HepG2 (cell line): Measurements from ENCODE around the gene ELAC2.

Experiments
- FOXM1 ChIP-seq: sonication (generic); formaldehyde crosslinking; IDR thresholded peaks from 2 replicates; pipeline ENCODE4 v1.5.0; 2020; ENCODE audit warnings: missing genetic modification reagents
- HNF4A ChIP-seq: sonication (generic); formaldehyde crosslinking; IDR thresholded peaks from 2 replicates; pipeline ENCODE4 v1.4.0; 2020; ENCODE audit warnings: missing genetic modification reagents
- MTA3 ChIP-seq: sonication (generic); formaldehyde crosslinking; IDR thresholded peaks from 2 replicates; pipeline ENCODE4 v1.4.0; 2020; ENCODE audit warnings: missing genetic modification reagents
- TAF1 ChIP-seq: sonication (generic); formaldehyde crosslinking; IDR thresholded peaks from 2 replicates; pipeline ENCODE4 v1.4.0; 2020; ENCODE audit warnings: missing genetic modification reagents
- TF ChIP-seq, protein P1 (sequence below): IDR thresholded peaks from 2 replicates; pipeline ENCODE4 v1.6.1; 2012; ENCODE audit warnings: inconsistent platforms
- TF ChIP-seq, protein P2 (sequence below): sonication (generic); formaldehyde crosslinking; conservative IDR thresholded peaks from 2 replicates; pipeline ENCODE4 v1.8.1; 2023; ENCODE audit warnings: missing genetic modification reagents

DNA sequence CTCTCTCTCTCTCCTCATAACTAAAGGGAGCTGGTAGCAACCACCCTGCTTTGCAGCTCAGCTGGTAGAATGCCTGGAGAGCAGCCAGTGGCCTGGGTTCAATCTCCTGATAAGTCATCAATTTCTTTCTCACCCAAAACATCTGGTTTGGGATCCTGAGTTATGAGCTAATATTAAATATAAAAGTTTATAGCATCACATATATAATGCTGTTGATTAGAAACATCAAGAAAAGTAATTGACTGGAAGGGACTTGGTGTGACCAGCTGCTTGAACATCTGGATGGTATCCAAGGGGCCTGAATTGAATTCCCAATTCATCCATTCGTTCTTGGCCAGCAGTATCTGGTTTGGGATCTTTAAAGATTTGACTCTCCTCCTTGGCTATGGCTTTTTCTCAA is 12.2 kb upstream of the ELAC2 start:
- TF ChIP-seq, protein P1, sequence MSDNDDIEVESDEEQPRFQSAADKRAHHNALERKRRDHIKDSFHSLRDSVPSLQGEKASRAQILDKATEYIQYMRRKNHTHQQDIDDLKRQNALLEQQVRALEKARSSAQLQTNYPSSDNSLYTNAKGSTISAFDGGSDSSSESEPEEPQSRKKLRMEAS: no peak
- TF ChIP-seq FOXM1 (CRISPR knock-in tag): no peak
- no peak for TF ChIP-seq HNF4A
- no peak for TF ChIP-seq TAF1 (CRISPR knock-in tag)
- TF ChIP-seq MTA3 (CRISPR knock-in tag): no peak
- TF ChIP-seq, protein P2, sequence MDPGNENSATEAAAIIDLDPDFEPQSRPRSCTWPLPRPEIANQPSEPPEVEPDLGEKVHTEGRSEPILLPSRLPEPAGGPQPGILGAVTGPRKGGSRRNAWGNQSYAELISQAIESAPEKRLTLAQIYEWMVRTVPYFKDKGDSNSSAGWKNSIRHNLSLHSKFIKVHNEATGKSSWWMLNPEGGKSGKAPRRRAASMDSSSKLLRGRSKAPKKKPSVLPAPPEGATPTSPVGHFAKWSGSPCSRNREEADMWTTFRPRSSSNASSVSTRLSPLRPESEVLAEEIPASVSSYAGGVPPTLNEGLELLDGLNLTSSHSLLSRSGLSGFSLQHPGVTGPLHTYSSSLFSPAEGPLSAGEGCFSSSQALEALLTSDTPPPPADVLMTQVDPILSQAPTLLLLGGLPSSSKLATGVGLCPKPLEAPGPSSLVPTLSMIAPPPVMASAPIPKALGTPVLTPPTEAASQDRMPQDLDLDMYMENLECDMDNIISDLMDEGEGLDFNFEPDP: no peak
